PC-3 (cell line): Measurements from ENCODE around the gene NKX2-3.

Experiments used
- EZH2 ChIP-seq: fragments of 300-600 bp; sonication (generic); IDR thresholded peaks from one replicate; pipeline ENCODE4 v1.6.1; 2017; ENCODE audit warnings: antibody characterized with exemption, mild to moderate bottlenecking, low read length; ENCODE audit not compliant: unreplicated experiment
- EZH2phosphoT487 ChIP-seq: fragments of 300-600 bp; sonication (generic); IDR thresholded peaks from 2 replicates; pipeline ENCODE4 v1.6.1; 2018; ENCODE audit warnings: mild to moderate bottlenecking, antibody characterized with exemption, low read length, borderline replicate concordance
- TF ChIP-seq, protein P1 (sequence below): fragments of 300-600 bp; sonication (generic); conservative IDR thresholded peaks from 2 replicates; pipeline ENCODE4 v1.5.1; 2017; ENCODE audit warnings: antibody characterized with exemption, low read depth, mild to moderate bottlenecking, low read length

DNA sequence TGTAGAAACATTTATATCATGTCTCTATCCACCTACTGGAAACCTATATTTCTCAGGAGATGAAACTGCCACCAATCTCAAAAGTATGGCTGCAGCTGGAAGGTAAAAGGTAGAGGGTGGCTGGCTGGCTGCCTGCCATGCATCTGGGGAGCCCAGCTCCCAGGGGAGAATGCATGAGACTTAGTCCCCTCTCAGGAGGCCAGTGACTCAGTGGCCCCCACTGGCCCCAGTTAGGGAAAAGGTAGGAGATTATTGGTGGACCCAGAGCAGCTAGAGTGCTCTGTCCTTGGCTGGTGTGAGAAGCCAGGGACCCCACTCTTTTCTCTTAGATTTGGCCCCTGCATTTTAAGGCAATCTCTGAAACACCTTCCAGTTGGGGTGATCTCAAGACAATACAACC is 6.8 kb upstream of the NKX2-3 start:
- TF ChIP-seq, protein P1, sequence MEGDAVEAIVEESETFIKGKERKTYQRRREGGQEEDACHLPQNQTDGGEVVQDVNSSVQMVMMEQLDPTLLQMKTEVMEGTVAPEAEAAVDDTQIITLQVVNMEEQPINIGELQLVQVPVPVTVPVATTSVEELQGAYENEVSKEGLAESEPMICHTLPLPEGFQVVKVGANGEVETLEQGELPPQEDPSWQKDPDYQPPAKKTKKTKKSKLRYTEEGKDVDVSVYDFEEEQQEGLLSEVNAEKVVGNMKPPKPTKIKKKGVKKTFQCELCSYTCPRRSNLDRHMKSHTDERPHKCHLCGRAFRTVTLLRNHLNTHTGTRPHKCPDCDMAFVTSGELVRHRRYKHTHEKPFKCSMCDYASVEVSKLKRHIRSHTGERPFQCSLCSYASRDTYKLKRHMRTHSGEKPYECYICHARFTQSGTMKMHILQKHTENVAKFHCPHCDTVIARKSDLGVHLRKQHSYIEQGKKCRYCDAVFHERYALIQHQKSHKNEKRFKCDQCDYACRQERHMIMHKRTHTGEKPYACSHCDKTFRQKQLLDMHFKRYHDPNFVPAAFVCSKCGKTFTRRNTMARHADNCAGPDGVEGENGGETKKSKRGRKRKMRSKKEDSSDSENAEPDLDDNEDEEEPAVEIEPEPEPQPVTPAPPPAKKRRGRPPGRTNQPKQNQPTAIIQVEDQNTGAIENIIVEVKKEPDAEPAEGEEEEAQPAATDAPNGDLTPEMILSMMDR: no peak
- no peak for TF ChIP-seq EZH2
- TF ChIP-seq EZH2phosphoT487: no peak
